ENCODE data around the gene BLID. TPM values are rescaled to one million over a fixed set of nuclear protein-coding genes. Genes with fewer than 3 reads are reported as not detected.

The BLID gene
- total and polyA plus RNA-seq, 2 of the 8 experiments (the other 6 are each of a cell fraction or from before 2014, with no cell fraction given) = not detected

DNA sequence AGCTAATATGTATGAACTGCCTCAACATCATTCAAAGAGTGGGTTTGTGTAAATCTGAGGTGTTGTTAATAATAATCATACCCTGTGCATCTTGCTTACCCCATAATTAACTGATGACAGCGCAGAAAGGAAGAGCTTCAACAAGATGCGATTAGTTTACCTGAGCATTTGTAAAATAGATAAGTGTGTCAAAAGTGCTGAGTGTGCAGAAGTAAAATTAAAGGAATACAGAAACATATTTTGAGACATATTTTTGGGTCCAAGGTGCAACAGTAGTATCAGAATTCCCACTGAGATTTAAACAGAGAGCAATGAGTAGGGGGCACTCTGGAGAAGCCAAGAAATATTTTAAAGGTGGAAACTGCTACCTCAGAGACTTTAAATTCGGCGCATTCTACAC is 6.1 kb downstream of the BLID start:
- POLR2A ChIA-PET (ENCODE audit: partially characterized antibody) = no interaction called here
- peaks cover 0 to 3% (median under 1%) of the 10 kb centered on the region in 4 experiments; a peak in 2 of 7 replicates for H3K4me1 ChIP-seq (replicated peaks in 1 of 4; ENCODE audit: control insufficient read depth in 3 of 4, insufficient read depth in 4 of 4, low read length in 3 of 4)
- H3K14ac ChIP-seq (ENCODE audit: insufficient read length) = no peak overlapping the region
- H4K91ac ChIP-seq (replicated peaks; ENCODE audit: insufficient read length, low read length) = no peak overlapping the region
- no peaks in the 10 kb centered on the region; the same call in 1 of the 2 replicates for H3K23me2 ChIP-seq (ENCODE audit: low read depth, low read length)
- no peak overlapping the region for H4K8ac ChIP-seq (ENCODE audit: extremely low read depth, insufficient read depth, low read length)
- CTCF ChIA-PET (ENCODE audit: partially characterized antibody) = interaction anchor here (0.6 to 1.4 kb wide), 5 partner anchors 41 to 515 kb away, joined by 3 to 5 read pairs (median 3); no protein-coding TSS in a partner anchor
- H3K79me2 ChIP-seq (ENCODE audit: control insufficient read depth in 1 of 2, insufficient read depth in 2 of 2, low read length in 2 of 2) = no peaks in the 10 kb centered on the region
- no peak overlapping the region for H2AK5ac ChIP-seq (ENCODE audit: low read depth, low read length)
- H2BK120ac ChIP-seq (replicated peaks; ENCODE audit: low read depth, low read length) = no peak overlapping the region
- no peak overlapping the region for H2AFZ ChIP-seq (ENCODE audit: low read length)
- TF ChIP-seq SIRT6 (IDR thresholded peaks at IDR 0.05; ENCODE audit: low read length) = no peak
- peak; percentile 83 for TF ChIP-seq MAFK (IDR thresholded peaks at IDR 0.05; ENCODE audit: low read depth, low read length)
- no peak overlapping the region for H3K27ac ChIP-seq (ENCODE audit: low read depth, low read length)
- no peak overlapping the region for H3K4me3 ChIP-seq (ENCODE audit: extremely low read depth in 1 of 4, insufficient read depth in 2 of 4, low read depth in 3 of 4, low read length in 4 of 4)
- no peak overlapping the region for H4K5ac ChIP-seq (ENCODE audit: insufficient read length, low read depth, low read length)
- DNase-seq (ENCODE audit: low read depth in 1 of 2, low spot score in 2 of 2) (no peak), FAIRE-seq (no peak)
- H2BK5ac ChIP-seq (ENCODE audit: low read depth, low read length) = no peak overlapping the region
- H3K4ac ChIP-seq (replicated peaks; ENCODE audit: insufficient read length, low read depth, low read length) = no peak overlapping the region
- H3K36me3 ChIP-seq (ENCODE audit: control insufficient read depth in 2 of 4, insufficient read depth in 4 of 4, low read length in 3 of 4) = no peaks in the 10 kb centered on the region
- H3K9ac ChIP-seq (replicated peaks in 1 of 4; ENCODE audit: extremely low read depth in 1 of 4, low read depth in 3 of 4, low read length in 3 of 4) = no peak overlapping the region
- 97% methylated on average over 4 of the region's 4 CpGs; no CpG with 5 or more reads in 1 of the 2 experiments for WGBS, 2 experiments (ENCODE audit: extremely low coverage in 1 of 2, insufficient coverage in 1 of 2, insufficient read length in 1 of 2, insufficient replicate concordance in 2 of 2, low coverage in 1 of 2, low lambda C conversion rate in 2 of 2, missing lambda C conversion rate in 1 of 2)
- H3K23ac ChIP-seq (ENCODE audit: insufficient read length) = no peak overlapping the region
- H2BK20ac ChIP-seq (ENCODE audit: low read length) = no peak overlapping the region
- no peak overlapping the region for H2BK15ac ChIP-seq (ENCODE audit: low read length)
- H3K56ac ChIP-seq (replicated peaks; ENCODE audit: insufficient read length, low read depth, low read length) = no peak overlapping the region
- no peak overlapping the region for H3K18ac ChIP-seq (ENCODE audit: extremely low read depth, low read length)
- no peaks in the 10 kb centered on the region for H3K9me3 ChIP-seq (ENCODE audit: insufficient read depth in 2 of 2, low read depth in 1 of 2, low read length in 1 of 2)
- H3K79me1 ChIP-seq (ENCODE audit: low read depth, low read length) = no peaks in the 10 kb centered on the region
- no peak overlapping the region for H2BK12ac ChIP-seq (ENCODE audit: low read depth, low read length)
- H3K4me2 ChIP-seq (ENCODE audit: insufficient read depth in 1 of 2, low read depth in 2 of 2, low read length in 2 of 2) = no peak overlapping the region
- no peaks in the 10 kb centered on the region for H4K20me1 ChIP-seq (replicated peaks in 1 of 2; ENCODE audit: control insufficient read depth in 1 of 2, insufficient read depth in 2 of 2, low read length in 2 of 2)
- no peaks in the 10 kb centered on the region; a peak in 1 of 7 replicates for H3K27me3 ChIP-seq (replicated peaks in 1 of 4; ENCODE audit: control insufficient read depth in 3 of 4, extremely low read depth in 1 of 4, insufficient read depth in 3 of 4, low read length in 3 of 4)
